NCI-H446 treated with DMSO at 0.1 percent for 48 hours (cell line): ENCODE data around the gene ABCB11.
"Not testable (repeated sequence)": the region's sequence is repeated elsewhere in the genome, so short reads cannot be mapped to it uniquely, and the experiment has no call there.

ENCODE experiments used
- DNase-seq: peaks from one replicate; lab custom pipeline; 2025; lab: John Stamatoyannopoulos, UW

ABCB11 gene

GRCh38 chr2:168971261-168971660 lies 59.9 kb downstream of the ABCB11 start:
- DNase-seq = no peak

- DNase-seq = no peak
Observed at GRCh38 chr2:168970711-168971233, 60.4 kb downstream of the ABCB11 start.

- DNase-seq = no peak
Observed at GRCh38 chr2:168969865-168970264, 61.3 kb downstream of the ABCB11 start.

- no peak for DNase-seq
Observed at GRCh38 chr2:168968342-168968741, 62.8 kb downstream of the ABCB11 start.

GRCh38 chr2:168964251-168964807 lies 66.8 kb downstream of the ABCB11 start:
- no peak for DNase-seq

GRCh38 chr2:168962636-168963035 lies 68.5 kb downstream of the ABCB11 start:
- no peak for DNase-seq

GRCh38 chr2:168961450-168962229 lies 69.5 kb downstream of the ABCB11 start:
- peak; percentile 14 for DNase-seq

- DNase-seq = no peak
Observed at GRCh38 chr2:168956392-168956791, 74.7 kb downstream of the ABCB11 start.

GRCh38 chr2:168955321-168955720 lies 75.8 kb downstream of the ABCB11 start:
- no peak for DNase-seq

GRCh38 chr2:168954256-168954655 lies 76.9 kb downstream of the ABCB11 start:
- DNase-seq = no peak

GRCh38 chr2:168952424-168952823 lies 78.7 kb downstream of the ABCB11 start:
- DNase-seq = no peak

- no peak for DNase-seq
Observed at GRCh38 chr2:168951871-168952270, 79.3 kb downstream of the ABCB11 start.

GRCh38 chr2:168949324-168949723 lies 81.8 kb downstream of the ABCB11 start:
- no peak for DNase-seq

GRCh38 chr2:168948621-168949212 lies 82.4 kb downstream of the ABCB11 start:
- no peak for DNase-seq

- no peak for DNase-seq
Observed at GRCh38 chr2:168945508-168945907, 85.6 kb downstream of the ABCB11 start.

- no peak for DNase-seq
Observed at GRCh38 chr2:168944065-168944464, 87.1 kb downstream of the ABCB11 start.

- no peak for DNase-seq
Observed at GRCh38 chr2:168941297-168941696, 89.8 kb downstream of the ABCB11 start.

GRCh38 chr2:168939918-168940317 lies 91.2 kb downstream of the ABCB11 start:
- no peak for DNase-seq

- DNase-seq = no peak
Observed at GRCh38 chr2:168939061-168939460, 92.1 kb downstream of the ABCB11 start.

- no peak for DNase-seq
Observed at GRCh38 chr2:168935810-168936581, 95.1 kb downstream of the ABCB11 start.

GRCh38 chr2:168934826-168935225 lies 96.3 kb downstream of the ABCB11 start:
- DNase-seq = no peak

- DNase-seq = not testable (repeated sequence)
Observed at GRCh38 chr2:168932174-168932573, 99.0 kb downstream of the ABCB11 start.
